Measurements from ENCODE around the gene MT3.

MT3 gene

DNA sequence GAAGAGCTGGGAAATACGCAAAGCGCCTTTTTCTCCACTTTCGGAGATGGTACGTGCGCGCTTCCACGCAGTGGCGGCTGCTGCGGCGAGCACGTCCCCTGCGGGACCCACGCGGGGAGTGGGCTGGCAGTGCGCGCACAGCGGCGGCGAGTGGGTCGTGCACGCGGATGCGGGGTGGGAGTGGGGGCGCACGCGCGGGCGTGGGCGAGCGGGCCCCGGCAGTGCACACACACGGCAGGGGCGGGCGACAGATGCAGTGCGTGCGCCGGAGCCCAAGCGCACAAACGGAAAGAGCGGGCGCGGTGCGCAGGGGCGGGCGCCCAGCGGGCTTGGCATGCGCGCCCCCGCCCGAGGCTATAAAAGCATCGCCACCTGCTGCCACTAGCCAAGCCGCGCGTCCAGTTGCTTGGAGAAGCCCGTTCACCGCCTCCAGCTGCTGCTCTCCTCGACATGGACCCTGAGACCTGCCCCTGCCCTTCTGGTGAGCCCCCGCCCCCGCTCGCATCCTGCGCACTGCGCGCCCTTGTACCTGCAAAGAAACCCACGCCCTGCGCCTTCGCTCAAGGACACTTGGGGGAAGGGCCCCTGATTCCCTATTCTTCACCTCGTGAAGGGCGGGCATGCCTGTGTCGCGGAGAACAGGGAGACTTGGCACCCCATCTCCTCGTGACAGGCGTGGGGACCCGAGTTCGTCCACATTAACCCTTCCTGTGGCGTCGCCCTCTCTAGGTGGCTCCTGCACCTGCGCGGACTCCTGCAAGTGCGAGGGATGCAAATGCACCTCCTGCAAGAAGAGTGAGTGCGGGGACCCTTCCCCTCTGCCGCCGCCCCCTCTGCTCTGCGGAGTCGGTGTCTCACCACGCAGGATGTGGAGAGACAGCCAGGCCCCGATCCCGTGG lies at the start of gene MT3:
MT3 (plus strand) TSS at position 388 of the 899 bp plus-strand sequence; CDS start at position 451, 63 bp downstream.
- FAIRE-seq, result no peak

DNA sequence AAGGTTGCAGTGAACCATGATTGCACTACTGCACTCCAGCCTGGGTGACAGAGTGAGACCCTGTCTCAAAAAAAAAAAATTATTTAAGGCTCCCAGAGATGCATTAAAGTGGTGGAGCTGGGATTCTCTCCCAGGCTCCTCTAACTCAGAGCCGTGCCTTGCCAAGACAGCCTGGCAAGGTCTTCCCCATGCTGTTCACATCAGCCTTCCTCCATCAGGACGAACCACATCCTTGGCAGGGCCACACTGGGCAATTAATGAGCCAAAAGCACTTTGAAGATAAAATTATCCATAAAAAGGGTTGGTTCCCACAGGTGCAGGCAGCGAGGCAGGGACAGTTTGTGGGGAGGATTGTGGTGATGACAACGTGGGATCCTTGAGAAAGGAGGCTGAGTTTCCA lies 49.7 kb upstream of the MT3 start:
- FAIRE-seq, result no peak

- FAIRE-seq, result no peak
These were observed 47.3 kb upstream of the MT3 start for GRCh38 chr16:56542039-56542438.

GRCh38 chr16:56547120-56547948 lies 42.0 kb upstream of the MT3 start:
- FAIRE-seq, result no peak

DNA sequence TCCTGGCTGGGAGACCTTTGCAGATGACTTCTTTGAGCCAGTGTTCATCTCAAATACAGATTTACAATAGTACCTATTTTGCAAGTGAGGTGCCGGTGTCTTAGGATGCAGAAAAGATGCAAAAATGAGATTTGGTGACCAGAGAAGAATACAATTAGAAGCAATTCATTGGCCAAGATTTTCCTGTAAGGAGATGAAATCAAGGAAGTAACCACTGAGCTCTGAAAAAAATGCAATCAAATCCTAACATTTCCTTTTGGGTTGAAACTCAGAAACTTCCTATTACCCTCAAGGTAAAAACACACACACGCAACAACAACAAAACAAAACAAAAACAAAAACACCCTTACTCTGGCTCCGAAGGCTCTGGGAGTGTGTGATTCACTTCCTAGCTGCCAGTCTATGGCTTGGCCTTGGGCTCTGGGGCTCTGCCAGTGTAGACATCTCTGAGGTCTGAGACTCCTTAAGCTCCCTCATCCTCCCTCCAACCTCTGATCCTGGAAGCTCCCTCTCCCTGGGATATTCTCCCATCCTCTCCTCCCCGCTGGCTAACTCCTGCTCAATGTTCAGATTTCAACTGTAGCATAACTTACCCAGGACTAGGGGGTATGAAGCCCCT lies 41.3 kb upstream of the MT3 start:
- FAIRE-seq, result no peak

DNA sequence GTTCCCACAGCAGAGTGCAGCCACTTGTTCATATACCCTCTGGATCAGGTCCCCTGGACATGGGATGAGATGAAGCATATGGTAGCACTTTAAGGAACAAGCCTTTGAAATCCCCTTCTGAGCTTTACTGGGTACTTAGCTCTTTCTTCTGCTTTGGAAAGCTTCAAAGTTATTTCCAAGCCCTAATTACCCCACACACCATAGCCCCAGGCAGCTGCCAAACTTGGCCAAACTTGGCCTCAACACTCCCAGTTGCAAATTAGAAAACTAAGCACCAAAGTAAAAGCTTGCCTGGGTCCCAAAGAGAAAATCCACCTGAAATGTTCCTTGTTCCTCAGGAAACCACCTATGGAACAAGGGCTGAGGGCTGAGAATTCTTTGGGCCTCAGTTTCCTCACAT lies 40.2 kb upstream of the MT3 start:
- FAIRE-seq, result no peak

DNA sequence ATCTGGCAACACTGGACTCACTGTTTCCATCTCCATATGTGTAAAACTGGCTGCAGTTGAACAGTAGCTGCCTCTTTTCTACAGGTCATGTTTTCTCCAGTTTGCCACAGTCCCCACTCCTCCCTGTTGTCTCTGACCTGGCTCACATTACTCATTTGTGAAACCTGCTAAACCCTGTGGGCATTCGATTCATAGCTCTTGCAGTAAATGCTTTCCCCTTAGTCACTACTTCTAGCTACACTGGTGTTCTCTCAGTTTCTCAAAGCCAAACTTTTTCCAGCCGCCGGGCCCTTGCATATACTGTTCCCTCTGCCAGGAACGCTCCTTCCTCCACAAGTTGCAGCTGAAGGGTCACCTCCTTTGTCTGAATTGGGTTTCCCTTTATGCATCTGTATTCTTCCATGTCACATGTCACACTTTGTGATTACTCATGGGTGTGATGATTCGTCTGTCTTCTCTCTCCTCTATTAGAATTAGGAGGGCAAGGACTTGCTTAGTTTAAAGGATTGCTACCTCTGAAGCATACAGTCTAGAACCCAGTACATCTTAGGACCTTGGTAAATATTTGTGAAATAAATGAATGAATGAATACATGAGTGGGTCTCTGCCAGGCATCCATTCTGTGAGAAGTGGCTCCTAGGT lies 39.5 kb upstream of the MT3 start:
- FAIRE-seq, result no peak

DNA sequence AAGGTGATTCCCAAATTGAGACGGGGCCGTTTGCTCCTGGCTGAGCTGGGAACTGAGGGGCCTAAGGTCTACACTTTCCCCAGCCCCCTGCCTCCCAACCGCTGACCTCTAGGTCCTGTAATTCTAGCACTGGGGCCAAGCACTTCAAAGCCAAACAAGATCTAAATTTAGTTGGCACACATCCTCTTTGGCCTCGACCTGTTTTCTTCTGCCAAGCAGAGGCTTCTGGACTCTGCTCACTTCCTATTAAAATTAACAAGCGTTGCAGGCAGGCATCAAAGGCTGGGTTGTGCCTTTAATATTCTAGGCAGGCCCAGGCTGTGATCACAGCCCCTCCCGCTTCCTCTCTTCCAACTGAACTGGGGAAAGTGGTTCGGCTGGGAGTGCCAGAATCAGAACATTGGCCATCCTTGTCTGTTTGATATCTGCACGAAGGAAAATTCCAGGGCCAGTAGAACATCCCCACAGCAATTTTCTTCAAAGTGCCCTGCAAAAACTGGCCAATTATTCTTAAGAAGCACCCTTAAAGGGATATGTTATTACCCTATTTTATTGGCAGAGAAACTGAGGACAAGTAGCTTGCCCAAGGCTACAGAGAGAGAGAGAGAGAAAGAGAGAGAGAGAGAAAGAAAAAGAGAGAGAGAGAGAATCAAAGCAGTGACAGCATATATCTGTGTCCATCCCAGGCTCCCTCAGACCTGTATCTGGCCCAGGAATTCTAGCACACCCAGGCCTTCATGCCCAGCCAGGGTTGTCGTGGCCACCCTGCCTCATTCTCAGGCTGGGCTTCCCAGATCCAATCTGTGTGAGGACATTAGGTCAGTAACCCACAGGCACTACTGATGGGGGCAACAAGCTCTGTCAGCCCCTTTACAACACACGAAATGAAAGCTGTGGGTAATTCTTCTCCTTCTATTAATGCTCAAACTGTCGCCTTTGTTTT lies 37.3 kb upstream of the MT3 start:
- FAIRE-seq, result no peak

- no peak for FAIRE-seq
These were observed 34.9 kb upstream of the MT3 start for GRCh38 chr16:56554441-56554840.

- no peak for FAIRE-seq
These were observed 31.1 kb upstream of the MT3 start for GRCh38 chr16:56558024-56558747.

- no peak for FAIRE-seq
These were observed 30.2 kb upstream of the MT3 start for GRCh38 chr16:56559109-56559508.

- no peak for FAIRE-seq
These were observed 28.9 kb upstream of the MT3 start for GRCh38 chr16:56560447-56560846.

GRCh38 chr16:56561126-56561525 lies 28.2 kb upstream of the MT3 start:
- FAIRE-seq, result no peak

GRCh38 chr16:56564793-56565477 lies 24.4 kb upstream of the MT3 start, which contains the start of gene MT4:
TSS of gene MT4 (plus strand) at chr16:56565073. CDS start at chr16:56565129, 56 bp downstream.
- FAIRE-seq, result no peak

DNA sequence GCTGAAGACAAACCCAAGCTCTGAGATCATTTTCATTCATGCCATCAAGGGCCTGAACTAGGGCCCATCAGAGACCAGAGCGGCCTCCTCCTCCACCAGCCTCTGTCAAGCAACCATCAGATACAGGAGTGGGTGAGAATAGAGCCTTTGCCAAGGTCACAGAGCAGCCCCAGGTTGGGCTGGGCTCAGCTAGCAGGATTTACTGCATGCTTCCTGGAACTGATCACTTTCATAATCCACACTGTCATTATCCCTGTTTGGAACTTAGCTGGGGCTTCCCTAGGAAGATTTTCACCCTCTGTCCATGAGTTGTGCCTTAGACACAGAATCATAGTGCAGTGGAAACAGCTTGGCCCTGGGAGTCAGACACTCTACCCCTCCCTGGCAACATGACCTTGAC lies 19.4 kb upstream of the MT3 start:
- FAIRE-seq, result no peak

GRCh38 chr16:56571525-56571924 lies 17.8 kb upstream of the MT3 start:
- no peak for FAIRE-seq

GRCh38 chr16:56574625-56575024 lies 14.7 kb upstream of the MT3 start:
- no peak for FAIRE-seq

GRCh38 chr16:56576585-56577299 lies 12.6 kb upstream of the MT3 start:
- no peak for FAIRE-seq

DNA sequence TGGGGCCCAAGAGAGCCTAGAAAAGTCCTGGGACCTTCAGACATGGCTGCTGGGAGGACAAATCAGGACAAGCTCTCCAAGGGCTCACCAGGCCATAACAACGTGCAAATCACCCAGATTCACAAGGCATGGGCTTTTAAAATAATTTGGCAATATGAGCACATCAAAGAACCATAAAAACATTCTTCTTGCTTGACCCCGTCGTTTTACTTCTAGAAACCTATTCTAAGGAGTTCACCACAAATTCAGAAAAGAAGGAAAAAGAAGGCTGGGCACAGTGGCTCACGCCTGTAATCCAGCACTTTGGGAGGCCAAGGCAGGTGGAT lies 12.1 kb upstream of the MT3 start:
- FAIRE-seq, result no peak

Measured in TTC549 (cell line).